PC-3 (cell line): ENCODE results near the gene TGFB1I1. TPM values are rescaled to one million over a fixed set of nuclear protein-coding genes. Genes with fewer than 3 reads are reported as not detected.

Experiments used
- ATAC-seq: fragments of 200-7000 bp; cut with Tn5 transposase; 2 replicates; pipeline ENCODE4 v1.9.1; 2020; ENCODE audit warnings: mild to moderate bottlenecking, moderate library complexity
- Bru-seq: library from RNA; stranded (reverse); fragments of 400-500 nt; gene quantifications from one replicate; lab custom pipeline; 2021; lab: Mats Ljungman, UMichigan
- BruChase-seq, 2 experiments: library from RNA; stranded (reverse); fragments of 400-500 nt; gene quantifications; one replicate each; lab custom pipeline; 2021; lab: Mats Ljungman, UMichigan
- BruUV-seq: library from RNA; stranded (reverse); fragments of 400-500 nt; replicated peaks from 2 replicates; lab custom pipeline; 2021; lab: Mats Ljungman, UMichigan
- CTCF ChIA-PET: fragments of 300-600 bp; sonication (Branson Sonifier 250); formaldehyde crosslinking; loops from one replicate; lab custom pipeline; 2022; ENCODE audit warnings: antibody characterized with exemption; lab: Charles Lee
- POLR2A ChIA-PET: fragments of 300-600 bp; sonication (Branson Sonifier 250); formaldehyde crosslinking; loops from one replicate; lab custom pipeline; 2022; ENCODE audit warnings: antibody characterized with exemption; ENCODE audit not compliant: unreplicated experiment; lab: Charles Lee
- DNase-seq: peaks from one replicate; pipeline ENCODE4 v3.0.0-alpha.2; 2015
- H2AFZ ChIP-seq: fragments of 300-600 bp; sonication (generic); 2 replicates; pipeline ENCODE4 v1.6.0; 2016; ENCODE audit warnings: antibody characterized with exemption, low read length
- H3F3A ChIP-seq: fragments of 300-600 bp; sonication (generic); one replicate; pipeline ENCODE4 v1.6.0; 2017; ENCODE audit warnings: antibody characterized with exemption, low read length, control low read depth, mild to moderate bottlenecking; ENCODE audit not compliant: unreplicated experiment
- H3K27ac ChIP-seq: fragments of 300-600 bp; sonication (generic); 2 replicates; pipeline ENCODE4 v1.5.1; 2016; ENCODE audit warnings: mild to moderate bottlenecking, low read length
- H3K27me3 ChIP-seq: fragments of 300-600 bp; sonication (generic); 2 replicates; pipeline ENCODE4 v1.6.1; 2016; ENCODE audit warnings: low read length, mixed read lengths
- H3K36me3 ChIP-seq: fragments of 300-600 bp; sonication (generic); 2 replicates; pipeline ENCODE4 v1.6.1; 2016; ENCODE audit warnings: low read depth, mixed run types, low read length, mixed read lengths
- H3K4me1 ChIP-seq: fragments of 300-600 bp; sonication (generic); 2 replicates; pipeline ENCODE4 v1.5.1; 2016; ENCODE audit warnings: low read length; ENCODE audit not compliant: insufficient read depth
- H3K4me2 ChIP-seq: fragments of 300-600 bp; sonication (generic); 2 replicates; pipeline ENCODE4 v1.6.0; 2016; ENCODE audit warnings: low read length
- H3K4me3 ChIP-seq: fragments of 300-600 bp; sonication (generic); 2 replicates; pipeline ENCODE4 v1.5.1; 2016; ENCODE audit warnings: mild to moderate bottlenecking, low read length, mixed read lengths
- H3K79me2 ChIP-seq: fragments of 300-600 bp; sonication (generic); 2 replicates; pipeline ENCODE4 v1.6.1; 2017; ENCODE audit warnings: low read length, mixed read lengths
- H3K9ac ChIP-seq: fragments of 300-600 bp; sonication (generic); 2 replicates; pipeline ENCODE4 v1.6.0; 2016; ENCODE audit warnings: mild to moderate bottlenecking, low read length
- H3K9me2 ChIP-seq: fragments of 300-600 bp; sonication (generic); replicated peaks from 2 replicates; pipeline ENCODE4 v1.6.1; 2016; ENCODE audit warnings: mixed run types, low read length, mixed read lengths
- H3K9me3 ChIP-seq: fragments of 300-600 bp; sonication (generic); 2 replicates; pipeline ENCODE4 v1.6.1; 2016; ENCODE audit warnings: low read length, mixed read lengths
- H4K20me1 ChIP-seq: fragments of 300-600 bp; sonication (generic); 2 replicates; pipeline ENCODE4 v1.6.1; 2016; ENCODE audit warnings: low read length, mixed read lengths
- CTCF ChIP-seq: fragments of 300-600 bp; sonication (generic); conservative IDR thresholded peaks from 2 replicates; pipeline ENCODE4 v1.5.1; 2017; ENCODE audit warnings: antibody characterized with exemption, low read depth, mild to moderate bottlenecking, low read length
- EZH2 ChIP-seq: fragments of 300-600 bp; sonication (generic); IDR thresholded peaks from one replicate; pipeline ENCODE4 v1.6.1; 2017; ENCODE audit warnings: antibody characterized with exemption, mild to moderate bottlenecking, low read length; ENCODE audit not compliant: unreplicated experiment
- EZH2phosphoT487 ChIP-seq: fragments of 300-600 bp; sonication (generic); IDR thresholded peaks from 2 replicates; pipeline ENCODE4 v1.6.1; 2018; ENCODE audit warnings: mild to moderate bottlenecking, antibody characterized with exemption, low read length, borderline replicate concordance
- intact Hi-C: fragments of 100-400 bp; cut with micrococcal nuclease; formaldehyde crosslinking; loops from 2 replicates; pipeline ENCODE4 v1.9.0; 2023
- long read RNA-seq: library from polyadenylated mRNA; unstranded; transcript quantifications from one replicate; pipeline ENCODE4 v2.0.0, GENCODE V29; 2021; ENCODE audit not compliant: unreplicated experiment
- total RNA-seq: library from RNA; depleted of rRNA; stranded (reverse); fragments of >200 nt; gene quantifications from 2 replicates; pipeline ENCODE4 v1.2.3, GENCODE V29; 2014; rRNA removed

TGFB1I1 gene
- total RNA-seq (11.2 and 12.5 TPM in 2 replicates), Bru-seq, nascent RNA (percentile 65 among the genes with signal in this experiment), BruChase-seq, experiment 1, labeled RNA remaining after a 6-hour chase (percentile 71 among the genes with signal in this experiment), BruChase-seq, experiment 2, labeled RNA remaining after a 2-hour chase (percentile 56 among the genes with signal in this experiment)
- long read RNA-seq, transcript TGFB1I1-214 (10 exons, 1,770 nt) = minor isoform, 9 of 89 reads
- long read RNA-seq, transcript TGFB1I1-203 (11 exons, 1,898 nt) = major isoform, 56 of 89 reads
- long read RNA-seq, partial matches to known transcripts = 8 of 89 reads
- long read RNA-seq, other reads (novel, unspliced or antisense) = 16 of 89 reads

GRCh38 chr16:31471875-31472708, at the start of gene TGFB1I1:
Gene TGFB1I1 (plus strand): TSS chr16:31472152. CDS start chr16:31472189, 37 bp downstream.
- Histone ChIP-seq H2AFZ (peak within 1 kb of the TSS; percentile 91), H3K4me1 (no peaks in the 10 kb centered on the region; the same call in 1 of the 2 replicates), H3K79me2 (no peaks in the 10 kb centered on the region), H3K27ac (no peak within 1 kb of the TSS), H3F3A (no peaks in the 10 kb centered on the region), H4K20me1 (no peaks in the 10 kb centered on the region), H3K9me3 (no peaks in the 10 kb centered on the region), H3K36me3 (no peaks in the 10 kb centered on the region), H3K4me2 (peak within 1 kb of the TSS; percentile 85), H3K9ac (peak within 1 kb of the TSS; percentile 65), H3K4me3 (peak within 1 kb of the TSS; percentile 73), H3K27me3 (no peaks in the 10 kb centered on the region), H3K9me2 (no peaks in the 10 kb centered on the region)
- CTCF ChIA-PET = no interaction called here
- intact Hi-C loops = no loop called here
- ATAC-seq (peak; percentile 64), DNase-seq (peak; percentile 8)
- POLR2A ChIA-PET = interaction anchor here (0.9 kb wide), 1 partner anchor 12 kb away, joined by 5 read pairs; no protein-coding TSS in a partner anchor
- BruUV-seq = TSS peak; percentile 57
- TF ChIP-seq EZH2phosphoT487 (no peak), CTCF (no peak), EZH2 (no peak)

DNA sequence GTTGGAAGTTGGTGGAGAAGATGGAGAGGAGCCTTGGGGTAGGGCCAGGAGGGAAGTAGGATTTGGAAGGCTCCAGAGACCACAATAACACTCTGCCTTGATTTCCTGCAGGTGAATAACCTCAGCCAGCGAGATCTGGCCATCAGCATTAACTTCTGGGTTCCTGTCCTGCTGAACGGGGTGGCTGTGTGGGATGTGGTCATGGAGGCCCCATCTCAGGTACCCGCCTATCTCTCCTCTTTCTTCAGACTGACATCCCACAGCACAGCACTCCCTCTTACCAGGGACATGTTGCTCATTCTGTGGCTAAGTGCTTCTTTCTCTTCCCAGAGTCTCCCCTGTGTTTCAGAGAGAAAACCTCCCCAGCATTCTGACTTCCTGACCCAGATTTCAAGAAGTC, 48.7 kb upstream of the TGFB1I1 start:
- Histone ChIP-seq H2AFZ (no peak overlapping the region), H3K9me3 (no peaks in the 10 kb centered on the region), H3K4me2 (no peak overlapping the region), H3K4me1 (no peaks in the 10 kb centered on the region), H3K27me3 (no peaks in the 10 kb centered on the region), H3K36me3 (no peaks in the 10 kb centered on the region), H3K9ac (no peak overlapping the region), H3K9me2 (no peaks in the 10 kb centered on the region), H3K27ac (no peak overlapping the region), H3K4me3 (no peak overlapping the region), H4K20me1 (no peaks in the 10 kb centered on the region), H3F3A (no peaks in the 10 kb centered on the region), H3K79me2 (no peaks in the 10 kb centered on the region)
- POLR2A ChIA-PET = no interaction called here
- no TSS peak for BruUV-seq
- CTCF ChIA-PET = no interaction called here
- intact Hi-C loops = no loop called here
- no peak for TF ChIP-seq EZH2phosphoT487
- no peak for DNase-seq
- no peak for ATAC-seq

- Histone ChIP-seq H3K9me2 (no peaks in the 10 kb centered on the region), H3K4me3 (no peak overlapping the region), H2AFZ (no peak overlapping the region), H3K9me3 (no peaks in the 10 kb centered on the region), H3F3A (no peaks in the 10 kb centered on the region), H3K36me3 (no peaks in the 10 kb centered on the region), H3K79me2 (no peaks in the 10 kb centered on the region), H3K4me2 (no peak overlapping the region), H3K27ac (no peak overlapping the region), H4K20me1 (no peaks in the 10 kb centered on the region), H3K27me3 (no peaks in the 10 kb centered on the region), H3K9ac (no peak overlapping the region), H3K4me1 (no peaks in the 10 kb centered on the region)
- TF ChIP-seq EZH2 (no peak), EZH2phosphoT487 (no peak), CTCF (no peak)
- BruUV-seq = no TSS peak
- POLR2A ChIA-PET = no interaction called here
- DNase-seq (no peak), ATAC-seq (no peak)
- CTCF ChIA-PET = no interaction called here
- intact Hi-C loops = no loop called here
Observed at GRCh38 chr16:31423801-31424200, 48.2 kb upstream of the TGFB1I1 start.
